HG03135 (cell line): ENCODE results near the gene ACAP2.

Experiments used
- ATAC-seq: cut with Tn5 transposase; IDR thresholded peaks from one replicate; pipeline ENCODE4 v1.9.1; 2021; ENCODE audit warnings: mild to moderate bottlenecking, moderate library complexity; ENCODE audit not compliant: unreplicated experiment

Gene ACAP2

GRCh38 chr3:195263193-195263924 lies 179.5 kb downstream of the ACAP2 start:
- ATAC-seq, result no peak

- no peak for ATAC-seq
Measured at GRCh38 chr3:195261925-195262324, 180.9 kb downstream of the ACAP2 start.

- peak; percentile 1 for ATAC-seq
Measured at GRCh38 chr3:195260280-195260905, 182.4 kb downstream of the ACAP2 start.

GRCh38 chr3:195259475-195260279 lies 183.1 kb downstream of the ACAP2 start:
- peak; percentile 81 for ATAC-seq

- peak; percentile 1 for ATAC-seq
Measured at GRCh38 chr3:195259154-195259474, 183.7 kb downstream of the ACAP2 start.

- no peak for ATAC-seq
Measured at GRCh38 chr3:195258449-195259153, 184.2 kb downstream of the ACAP2 start.

- no peak for ATAC-seq
Measured at GRCh38 chr3:195257454-195258448, 185.1 kb downstream of the ACAP2 start.

- ATAC-seq, result no peak
Measured at GRCh38 chr3:195256639-195257453, 186.0 kb downstream of the ACAP2 start.

- no peak for ATAC-seq
Measured at GRCh38 chr3:195255571-195256501, 187.0 kb downstream of the ACAP2 start.

GRCh38 chr3:195255176-195255500 lies 187.7 kb downstream of the ACAP2 start:
- ATAC-seq, result no peak

- ATAC-seq, result no peak
Measured at GRCh38 chr3:195254454-195255175, 188.2 kb downstream of the ACAP2 start.

GRCh38 chr3:195253923-195254432 lies 188.8 kb downstream of the ACAP2 start:
- ATAC-seq, result no peak

- ATAC-seq, result no peak
Measured at GRCh38 chr3:195251336-195252065, 191.3 kb downstream of the ACAP2 start.

- no peak for ATAC-seq
Measured at GRCh38 chr3:195250473-195251251, 192.2 kb downstream of the ACAP2 start.

GRCh38 chr3:195249858-195250464 lies 192.9 kb downstream of the ACAP2 start:
- no peak for ATAC-seq
